HepG2 (cell line): Measurements from ENCODE around the gene NDE1. TPM values are rescaled to one million over a fixed set of nuclear protein-coding genes. Genes with fewer than 3 reads are reported as not detected.

Source experiments
- ATAC-seq: fragments of 200-7000 bp; cut with Tn5 transposase; 3 replicates; pipeline ENCODE4 v1.9.1; 2020; ENCODE audit warnings: mild to moderate bottlenecking, moderate library complexity
- BruUV-seq: library from RNA; stranded (reverse); fragments of 400-500 nt; replicated peaks from 2 replicates; lab custom pipeline; 2021; lab: Mats Ljungman, UMichigan
- CTCF ChIA-PET: fragments of 300-600 bp; formaldehyde crosslinking; extraction: SDS; loops from one replicate; lab custom pipeline; 2021; ENCODE audit warnings: low total read pairs, inconsistent platforms, low intra/inter-chr PET ratio; lab: Yijun Ruan, JAX
- POLR2A ChIA-PET: fragments of 350-600 bp; sonication (Branson Sonifier 250); formaldehyde crosslinking; loops from one replicate; lab custom pipeline; 2020; ENCODE audit warnings: antibody characterized with exemption, inconsistent platforms; lab: Yijun Ruan, JAX
- DNase-seq: peaks from one replicate; pipeline ENCODE4 v3.0.0-alpha.2; 2015; ENCODE audit warnings: low spot score
- FAIRE-seq: peaks from 3 replicates; lab custom pipeline; 2011; peaks lifted over from hg19 to GRCh38; lab: Jason Lieb, UNC
- H2AFZ ChIP-seq: one replicate; pipeline ENCODE4 v1.6.1; 2011; ENCODE audit warnings: low read length, inconsistent platforms
- H3K27ac ChIP-seq: fragments of 300-600 bp; 3 replicates; pipeline ENCODE4 v1.8.0; 2011; ENCODE audit warnings: mixed run types, mild to moderate bottlenecking, mixed read lengths, low read length, inconsistent platforms; ENCODE audit not compliant: insufficient read depth; ENCODE audit errors: extremely low read length
- H3K27me3 ChIP-seq, 2 experiments: fragments of 200-600 bp in 1 of 2; 2 replicates in 1 of 2; 3 replicates in 1 of 2; pipeline versions ENCODE4 v1.6.0 to v1.8.0; 2011; ENCODE audit warnings: low read length in 2 of 2, mild to moderate bottlenecking in 2 of 2, moderate library complexity in 2 of 2, inconsistent platforms in 1 of 2; ENCODE audit not compliant: insufficient read depth in 2 of 2, control insufficient read depth in 1 of 2
- H3K36me3 ChIP-seq, 2 experiments: fragments of 200-600 bp in 1 of 2; replicated peaks in 1 of 2; 2 replicates in 1 of 2; 3 replicates in 1 of 2; pipeline versions ENCODE4 v1.5.1 to v1.8.0; 2011; ENCODE audit warnings: low read length in 2 of 2, inconsistent platforms in 1 of 2; ENCODE audit not compliant: insufficient read depth in 2 of 2, control insufficient read depth in 1 of 2
- H3K4me1 ChIP-seq: 2 replicates; pipeline ENCODE4 v1.5.1; 2012; ENCODE audit warnings: low read length, inconsistent platforms; ENCODE audit not compliant: insufficient read depth
- H3K4me2 ChIP-seq: 2 replicates; pipeline ENCODE4 v1.6.0; 2011; ENCODE audit warnings: low read depth, low read length, inconsistent platforms
- H3K4me3 ChIP-seq, 3 experiments: fragments of 200-600 bp in 1 of 3; sonication (generic), shearing (Covaris generic) in 1 of 3; replicated peaks in 1 of 3; 2 replicates each; pipeline ENCODE4 v1.5.1; 2011 to 2016; ENCODE audit warnings: low read length in 3 of 3, inconsistent platforms in 2 of 3, low read depth in 2 of 3, mild to moderate bottlenecking in 2 of 3, control low read depth in 1 of 3, mixed read lengths in 1 of 3; ENCODE audit not compliant: insufficient read depth in 1 of 3
- H3K79me2 ChIP-seq: one replicate; pipeline ENCODE4 v1.6.1; 2011; ENCODE audit warnings: low read length, inconsistent platforms; ENCODE audit not compliant: insufficient read depth
- H3K9ac ChIP-seq: 2 replicates; pipeline ENCODE4 v1.6.0; 2011; ENCODE audit warnings: mild to moderate bottlenecking, low read depth, low read length, inconsistent platforms; ENCODE audit not compliant: insufficient read depth
- H3K9me3 ChIP-seq: 2 replicates; pipeline ENCODE4 v1.5.1; 2012; ENCODE audit warnings: mild to moderate bottlenecking, low read length
- H4K20me1 ChIP-seq: 2 replicates; pipeline ENCODE4 v1.6.0; 2011; ENCODE audit warnings: inconsistent platforms, mild to moderate bottlenecking, low read length, moderate library complexity; ENCODE audit not compliant: insufficient read depth
- ADNP ChIP-seq: sonication (generic); formaldehyde crosslinking; IDR thresholded peaks from 2 replicates; pipeline ENCODE4 v1.4.0; 2020; ENCODE audit warnings: missing genetic modification reagents
- CBX5 ChIP-seq: sonication (generic); formaldehyde crosslinking; IDR thresholded peaks from 2 replicates; pipeline ENCODE4 v1.4.0; 2020; ENCODE audit warnings: missing genetic modification reagents, borderline replicate concordance
- CREB1 ChIP-seq, 2 experiments: fragments of 450-650 bp in 1 of 2; IDR thresholded peaks; 2 replicates each; pipeline ENCODE4 v1.6.1; 2016 to 2017; ENCODE audit warnings: control low read depth in 1 of 2, mild to moderate bottlenecking in 1 of 2, missing compliant biosample characterization in 1 of 2, missing genetic modification characterization in 1 of 2
- EEA1 ChIP-seq: sonication (generic); formaldehyde crosslinking; IDR thresholded peaks from 2 replicates; pipeline ENCODE4 v1.5.1; 2020; ENCODE audit warnings: mild to moderate bottlenecking, missing genetic modification reagents, borderline replicate concordance
- HBP1 ChIP-seq: IDR thresholded peaks from 2 replicates; pipeline ENCODE4 v1.6.1; 2016; ENCODE audit warnings: low read depth, control low read depth
- HIC2 ChIP-seq: sonication (generic); formaldehyde crosslinking; IDR thresholded peaks from 2 replicates; pipeline ENCODE4 v1.9.0; 2022; ENCODE audit warnings: low read depth, missing genetic modification reagents
- KDM5A ChIP-seq: fragments of 200-600 bp; sonication (generic); IDR thresholded peaks from 2 replicates; pipeline ENCODE4 v1.7.0; 2018; ENCODE audit warnings: antibody characterized with exemption, mild to moderate bottlenecking, low read length, borderline replicate concordance
- MAZ ChIP-seq, 2 experiments: sonication (generic) in 1 of 2; formaldehyde crosslinking in 1 of 2; IDR thresholded peaks; 2 replicates each; pipeline versions ENCODE4 v1.5.0 to v1.6.1; 2012 to 2020; ENCODE audit warnings: low read depth in 2 of 2, mild to moderate bottlenecking in 2 of 2, borderline replicate concordance in 1 of 2, improper control_type of control experiment in 1 of 2, low read length in 1 of 2, missing genetic modification reagents in 1 of 2, moderate library complexity in 1 of 2
- NCOA1 ChIP-seq: sonication (generic); formaldehyde crosslinking; IDR thresholded peaks from 2 replicates; pipeline ENCODE4 v1.9.0; 2021; ENCODE audit warnings: missing genetic modification reagents
- SMYD3 ChIP-seq: sonication (generic); formaldehyde crosslinking; IDR thresholded peaks from 2 replicates; pipeline ENCODE4 v1.8.1; 2023; ENCODE audit warnings: mild to moderate bottlenecking, missing genetic modification reagents
- SNAI1 ChIP-seq: sonication (generic); formaldehyde crosslinking; IDR thresholded peaks from 2 replicates; pipeline ENCODE4 v1.5.0; 2020; ENCODE audit warnings: mild to moderate bottlenecking, missing genetic modification reagents, borderline replicate concordance
- ZBTB26 ChIP-seq: IDR thresholded peaks from 2 replicates; pipeline ENCODE4 v1.6.1; 2016; ENCODE audit warnings: missing compliant biosample characterization, missing genetic modification reagents, borderline replicate concordance
- ZNF614 ChIP-seq: IDR thresholded peaks from 2 replicates; pipeline ENCODE4 v1.6.1; 2018; ENCODE audit warnings: missing biosample characterization, missing genetic modification reagents, inconsistent platforms, borderline replicate concordance
- ZNF629 ChIP-seq: sonication (generic); formaldehyde crosslinking; conservative IDR thresholded peaks from 2 replicates; pipeline ENCODE4 v1.5.0; 2020; ENCODE audit warnings: missing genetic modification reagents
- ZNF768 ChIP-seq: sonication (generic); formaldehyde crosslinking; IDR thresholded peaks from 2 replicates; pipeline ENCODE4 v1.4.0; 2020; ENCODE audit warnings: missing genetic modification reagents
- ZNF772 ChIP-seq: sonication (generic); formaldehyde crosslinking; IDR thresholded peaks from 2 replicates; pipeline ENCODE4 v1.5.0; 2020; ENCODE audit warnings: mild to moderate bottlenecking, missing genetic modification reagents
- ZNF777 ChIP-seq: sonication (generic); formaldehyde crosslinking; IDR thresholded peaks from 2 replicates; pipeline ENCODE4 v1.4.0; 2020; ENCODE audit warnings: missing genetic modification reagents
- ZNF792 ChIP-seq: IDR thresholded peaks from 2 replicates; pipeline ENCODE4 v1.6.1; 2016
- WGBS: methylation state at CpG from one replicate; pipeline ENCODE4 v1.1.6; 2017; ENCODE audit warnings: low lambda C conversion rate; 5-methylcytosine and 5-hydroxymethylcytosine counted together
- in situ Hi-C: cut with HindIII; loops from 2 replicates; pipeline ENCODE4 v1.10.0; 2017; ENCODE audit warnings: low pct_unique_long_range_greater_than_20kb; ENCODE audit not compliant: extremely low pct_ligation_motif_present
- intact Hi-C: fragments of 100-400 bp; cut with micrococcal nuclease; formaldehyde crosslinking; loops from one replicate; pipeline ENCODE4 v1.10.0; 2022; ENCODE audit not compliant: unreplicated experiment
- polyA plus RNA-seq, 8 experiments: library from polyadenylated mRNA; depleted of rRNA in 3 of 8; stranded (reverse) in 7 of 8; unstranded in 1 of 8; fragments of >200 nt; fragmentation: Illumina TruSeq in 4 of 8; extraction: Trizol in 4 of 8; gene quantifications; 2 replicates each; pipeline versions ENCODE4 v1.2.1 to v1.2.3, GENCODE V29; 2011 to 2016; ENCODE audit warnings: low read depth in 4 of 8, missing spikeins in 1 of 8, mixed read lengths in 1 of 8; ENCODE audit not compliant: insufficient read depth in 1 of 8
- total RNA-seq, 5 experiments: library from RNA; depleted of rRNA; stranded (reverse); fragments of >200 nt; fragmentation: Illumina TruSeq; extraction: Trizol; gene quantifications; 2 replicates each; pipeline ENCODE4 v1.2.3, GENCODE V29; 2016; ENCODE audit warnings: low read depth in 1 of 5

The NDE1 gene
- total and polyA plus RNA-seq, 2 of the 13 experiments (the other 11 are each of a cell fraction or from before 2014, with no cell fraction given) = 40.9 to 72.5 TPM

GRCh38 chr16:15641753-15642556, 8.1 kb upstream of the NDE1 start:
- no peak for DNase-seq
- in situ Hi-C loops = no loop called here
- ChIA-PET POLR2A (interaction anchor here (0.7 to 5.7 kb wide), 31 partner anchors 11 to 589 kb away, joined by 3 to 121 read pairs (median 6); partner anchors contain the start of gene RRN3), CTCF (interaction anchor here (0.7 to 1.9 kb wide), 2 partner anchors 34 to 40 kb away, joined by 3 to 7 read pairs; no protein-coding TSS in a partner anchor)
- ATAC-seq = no peak
- Histone ChIP-seq H3K4me2 (peak overlapping the region; percentile 92), H3K4me1 (peaks cover 43% of the 10 kb centered on the region), H2AFZ (no peak overlapping the region), H3K4me3 (peak overlapping the region; percentile 77 to 87 (median 83)), H4K20me1 (no peaks in the 10 kb centered on the region), H3K27ac (peak overlapping the region; percentile 99), H3K9ac (peak overlapping the region; percentile 100), H3K27me3 (no peaks in the 10 kb centered on the region; a peak in 1 of 5 replicates), H3K79me2 (peaks cover 27% of the 10 kb centered on the region), H3K9me3 (no peaks in the 10 kb centered on the region), H3K36me3 (peaks cover 8 to 18% of the 10 kb centered on the region in 2 experiments)
- intact Hi-C loops = loop anchor here (1.0 to 5.0 kb wide), 5 partner anchors 31 to 89 kb away; no protein-coding TSS in a partner anchor
- BruUV-seq = no TSS peak
- WGBS = 10% methylated on average over 15 of the region's 15 CpGs
- no peak for FAIRE-seq
- TF ChIP-seq ZNF629 (peak; percentile 99), ZNF768 (peak; percentile 94; the same call in 1 of the 2 replicates), KDM5A (peak; percentile 20; the same call in 1 of the 2 replicates), CBX5 (0 out of 2 replicates have a peak, but pooled peaks have one; percentile 43), EEA1 (CRISPR knock-in tag) (no peak), ZNF772 (CRISPR knock-in tag) (peak; percentile 75; the same call in 1 of the 2 replicates), SMYD3 (CRISPR knock-in tag) (peak; percentile 48; the same call in 1 of the 2 replicates), SNAI1 (0 out of 2 replicates have a peak, but pooled peaks have one; percentile 13), ZNF792 (CRISPR knock-in tag) (peak; percentile 16; the same call in 1 of the 2 replicates), CREB1 (IDR thresholded peaks at IDR 0.05) (no peak), CREB1 (CRISPR knock-in tag; IDR thresholded peaks at IDR 0.05) (peak; percentile 52; the same call in 1 of the 2 replicates), NCOA1 (0 out of 2 replicates have a peak, but pooled peaks have one; percentile 11), ZNF777 (peak; percentile 12), ADNP (CRISPR knock-in tag) (peak; percentile 91), HIC2 (CRISPR knock-in tag) (0 out of 2 replicates have a peak, but pooled peaks have one; percentile 7), ZBTB26 (CRISPR knock-in tag) (0 out of 2 replicates have a peak, but pooled peaks have one; percentile 21), MAZ (IDR thresholded peaks at IDR 0.05; ENCODE audit: borderline replicate concordance, low read depth, low read length) (no peak), MAZ (CRISPR knock-in tag; IDR thresholded peaks at IDR 0.05; ENCODE audit: low read depth) (0 out of 2 replicates have a peak, but pooled peaks have one; percentile 6), ZNF614 (peak; percentile 39), HBP1 (CRISPR knock-in tag) (0 out of 2 replicates have a peak, but pooled peaks have one; percentile 31)
